NCI-H526 treated with DMSO at 0.1 percent for 48 hours (cell line): ENCODE measurements around the gene GLI2.

Experiments used
- DNase-seq: peaks from one replicate; lab custom pipeline; 2025; lab: John Stamatoyannopoulos, UW

The GLI2 gene

GRCh38 chr2:120771111-120771780, 35.6 kb downstream of the GLI2 start:
- DNase-seq = no peak

DNA sequence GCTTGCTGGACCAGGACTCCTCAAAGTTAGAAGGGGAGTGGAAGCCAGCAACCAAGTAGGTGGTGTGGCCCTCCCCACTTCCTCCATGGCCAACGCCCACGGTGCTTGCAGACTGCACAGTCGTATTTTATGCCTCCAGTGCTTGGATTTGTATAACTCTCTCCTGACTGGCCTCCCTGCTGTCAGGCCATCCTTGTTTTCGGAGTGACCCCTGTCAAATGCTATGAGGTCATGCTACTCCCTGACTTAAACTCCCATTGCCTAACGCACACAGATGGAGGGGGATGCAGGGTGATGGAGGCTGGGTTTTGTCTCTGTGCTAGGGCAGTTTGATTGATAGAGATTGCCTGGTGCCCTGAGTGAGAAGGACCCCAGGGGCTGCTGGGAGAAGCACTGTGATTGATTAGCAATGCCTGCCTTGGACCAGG, 36.1 kb downstream of the GLI2 start:
- DNase-seq = no peak

- DNase-seq = no peak
Measured at GRCh38 chr2:120772261-120772660, 36.6 kb downstream of the GLI2 start.

GRCh38 chr2:120773186-120773800, 37.6 kb downstream of the GLI2 start:
- no peak for DNase-seq

DNA sequence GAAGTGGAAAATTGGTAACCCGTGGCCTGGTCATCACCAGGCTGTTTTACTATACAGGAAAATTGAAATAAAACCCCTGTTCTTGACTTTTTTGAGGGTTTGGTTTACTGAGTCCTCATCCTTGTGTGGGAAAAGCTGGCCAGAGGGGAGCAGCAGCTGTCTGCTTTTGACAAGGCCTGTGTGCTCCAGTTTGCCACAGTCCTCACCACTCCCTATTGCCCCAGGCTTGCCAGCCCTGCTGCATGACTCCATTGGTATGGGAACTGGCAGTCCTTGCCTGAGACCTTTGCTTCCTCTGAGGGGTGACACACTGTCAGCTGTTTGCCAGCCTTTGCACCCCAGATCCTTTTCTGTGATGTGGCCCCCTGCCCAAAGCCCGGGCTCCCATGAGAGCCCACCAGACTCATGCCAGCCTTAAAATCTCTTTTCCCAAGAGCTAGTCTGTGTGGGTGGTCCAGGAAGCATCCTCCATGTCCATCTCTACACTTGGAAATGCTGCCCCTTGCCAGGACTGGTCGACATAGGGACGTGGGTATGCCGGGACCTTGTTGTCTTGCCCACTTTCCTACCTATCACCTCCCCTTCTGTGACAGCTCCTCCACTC, 39.0 kb downstream of the GLI2 start:
- DNase-seq = no peak

DNA sequence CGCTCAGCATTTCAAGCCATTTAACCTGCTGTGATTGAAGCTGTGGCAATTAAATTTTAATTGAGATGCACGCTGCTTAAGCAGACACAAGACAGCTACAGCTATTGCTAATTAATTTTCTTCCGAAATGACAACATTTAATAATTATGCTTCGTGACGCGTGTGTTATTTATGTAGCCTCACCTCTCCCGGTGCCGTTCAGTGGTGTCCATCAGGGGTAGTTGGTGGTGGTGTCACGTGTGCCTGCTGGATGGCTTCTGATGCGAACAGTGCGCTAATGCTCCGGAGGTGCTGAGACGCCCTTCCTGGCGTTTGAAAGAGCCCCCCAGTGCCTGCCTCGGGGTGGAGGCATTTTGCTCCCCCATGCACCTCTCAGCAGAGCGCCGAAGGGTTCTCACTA, 39.5 kb downstream of the GLI2 start:
- no peak for DNase-seq

GRCh38 chr2:120775801-120776589, 40.3 kb downstream of the GLI2 start:
- no peak for DNase-seq

DNA sequence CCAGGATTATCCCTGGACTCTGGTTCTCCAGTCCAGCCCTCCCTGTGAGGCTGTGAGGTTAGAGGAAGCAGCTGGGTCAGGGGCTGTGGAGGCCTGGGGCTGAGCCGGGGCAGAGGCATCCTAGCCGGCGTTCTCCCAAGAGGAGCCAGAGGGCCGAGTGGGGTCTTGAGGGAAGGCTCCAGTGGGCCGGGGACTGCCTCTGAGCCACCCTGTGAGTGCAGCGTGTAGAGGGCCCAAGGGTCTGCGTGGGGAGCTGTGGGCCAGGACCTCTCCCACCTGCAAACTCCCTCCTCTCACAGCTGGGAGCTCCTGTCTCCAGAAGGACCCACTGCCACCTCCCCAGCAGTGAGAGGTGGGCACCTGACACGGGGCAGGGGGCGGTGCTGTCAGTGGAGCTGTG, 41.0 kb downstream of the GLI2 start:
- DNase-seq = no peak

DNA sequence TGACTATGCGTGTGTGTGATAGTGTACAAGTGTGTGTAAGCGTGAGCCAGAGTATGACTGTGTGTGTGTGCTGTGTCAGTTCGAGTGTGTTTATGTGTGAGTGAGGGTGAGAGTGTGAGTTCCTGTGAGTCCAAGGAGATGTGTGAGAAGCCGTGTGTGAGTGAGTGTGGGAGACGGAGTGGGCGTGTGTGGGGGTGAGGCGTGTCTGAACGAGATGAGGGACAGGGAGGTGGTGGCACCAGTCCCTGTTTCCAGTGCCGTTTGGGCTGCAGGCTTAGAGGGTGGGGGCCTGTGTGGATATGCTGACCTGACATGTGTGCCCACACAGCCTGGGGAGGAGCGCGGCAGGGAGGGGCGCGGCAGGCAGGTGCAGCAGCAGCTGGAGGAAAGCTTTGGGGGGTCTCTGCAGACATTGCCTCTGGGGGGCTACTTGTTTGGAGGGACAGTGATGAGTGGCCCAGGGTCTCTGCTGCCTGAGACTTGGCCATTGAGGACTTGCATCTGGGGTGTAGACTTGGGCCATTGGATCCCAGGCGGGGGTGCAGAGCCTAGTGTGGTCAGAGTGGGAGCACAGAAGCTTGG, 41.6 kb downstream of the GLI2 start:
- no peak for DNase-seq

DNA sequence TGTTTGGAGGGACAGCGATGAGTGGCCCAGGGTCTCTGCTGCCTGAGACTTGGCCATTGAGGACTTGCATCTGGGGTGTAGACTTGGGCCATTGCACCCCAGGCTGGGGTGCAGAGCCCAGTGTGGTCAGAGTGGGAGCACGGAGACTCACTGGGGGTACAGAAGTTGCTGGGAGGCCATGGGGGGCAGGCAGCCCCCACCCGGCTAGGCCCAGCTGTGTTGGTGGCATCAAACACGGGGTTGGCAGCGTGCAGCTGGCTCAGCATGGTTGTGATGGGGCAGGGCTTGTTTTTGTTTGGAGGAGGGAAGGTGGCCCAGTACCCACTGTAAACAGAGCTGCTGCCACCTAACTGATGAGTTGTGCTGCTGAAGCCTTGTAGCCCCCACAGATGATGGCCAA, 42.1 kb downstream of the GLI2 start:
- DNase-seq = no peak

GRCh38 chr2:120778244-120778643, 42.6 kb downstream of the GLI2 start:
- DNase-seq = no peak

- no peak for DNase-seq
Measured at GRCh38 chr2:120779781-120780283, 44.2 kb downstream of the GLI2 start.

GRCh38 chr2:120780402-120780801, 44.7 kb downstream of the GLI2 start:
- DNase-seq = no peak

GRCh38 chr2:120783371-120783791, 47.7 kb downstream of the GLI2 start:
- DNase-seq = no peak

GRCh38 chr2:120783969-120784372, 48.3 kb downstream of the GLI2 start:
- DNase-seq = no peak
